NCI-H2227 treated with DMSO at 0.1 percent for 48 hours (cell line): ENCODE data around the gene RNASEH2C.
A peak's percentile ranks its signal among the peaks of the same experiment; 100 is the strongest.
"Not testable (repeated sequence)": the region's sequence is repeated elsewhere in the genome, so short reads cannot be mapped to it uniquely, and the experiment has no call there.

Source experiments
- DNase-seq: peaks from one replicate; lab custom pipeline; 2025; lab: John Stamatoyannopoulos, UW

Gene RNASEH2C

DNA sequence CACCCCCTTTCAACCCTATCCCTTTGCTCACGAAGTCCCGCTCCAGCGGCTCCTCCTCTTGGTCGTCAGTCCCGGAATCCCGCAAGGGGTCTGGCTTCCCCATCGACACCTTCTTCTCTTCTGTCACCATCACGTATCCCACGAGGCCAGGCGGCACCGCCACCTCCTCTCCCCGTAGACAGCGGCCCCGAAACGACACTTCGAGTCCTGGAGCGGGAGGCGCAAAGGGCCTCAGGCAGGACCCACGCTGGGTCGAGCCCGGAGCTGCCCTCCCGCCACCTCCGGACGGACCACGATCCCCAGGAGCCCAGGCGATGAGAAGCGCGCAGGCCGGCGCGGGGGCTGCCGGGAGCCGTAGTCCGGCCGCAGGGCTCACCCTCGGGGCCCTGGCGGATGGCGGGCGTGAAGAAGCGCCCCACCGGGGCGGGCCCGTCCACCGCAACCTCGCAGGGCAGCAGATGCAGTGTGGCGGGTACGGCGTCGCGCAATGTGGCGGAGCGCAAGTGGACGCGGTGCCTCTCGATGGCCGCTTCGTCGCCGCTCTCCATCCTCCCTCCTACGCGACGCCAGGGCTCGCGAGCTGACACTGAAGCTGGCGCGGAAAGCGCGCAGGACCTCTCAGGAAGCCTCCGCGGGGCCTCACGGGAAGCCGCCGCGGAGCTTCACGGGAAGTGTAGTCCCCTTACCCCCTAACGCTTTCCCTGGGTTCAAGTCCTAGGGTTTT is at the start of gene RNASEH2C:
TSS of gene RNASEH2C (minus strand) at position 588 of the 724 bp plus-strand sequence. CDS start at position 548, 40 bp downstream.
- peak; percentile 72 for DNase-seq

DNA sequence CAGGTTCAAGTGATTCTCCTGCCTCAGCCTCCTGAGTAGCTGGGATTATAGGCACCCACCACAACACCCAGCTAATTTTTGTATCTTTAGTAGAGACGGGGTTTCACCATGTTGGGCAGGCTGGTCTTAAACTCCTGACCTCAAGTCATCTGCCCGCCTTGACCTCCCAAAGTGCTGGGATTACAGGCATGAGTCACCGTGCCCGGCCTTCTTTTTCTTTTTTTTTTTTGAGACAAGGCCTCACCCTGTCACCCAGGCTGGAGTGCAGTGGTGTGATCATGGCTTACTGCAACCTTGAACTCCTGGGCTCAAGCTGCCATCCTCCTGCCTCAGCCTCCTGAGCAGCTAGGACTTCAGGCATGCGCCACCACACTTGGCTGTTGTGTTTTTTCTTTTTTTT is 47.2 kb upstream of the RNASEH2C start:
- not testable (repeated sequence) for DNase-seq

DNA sequence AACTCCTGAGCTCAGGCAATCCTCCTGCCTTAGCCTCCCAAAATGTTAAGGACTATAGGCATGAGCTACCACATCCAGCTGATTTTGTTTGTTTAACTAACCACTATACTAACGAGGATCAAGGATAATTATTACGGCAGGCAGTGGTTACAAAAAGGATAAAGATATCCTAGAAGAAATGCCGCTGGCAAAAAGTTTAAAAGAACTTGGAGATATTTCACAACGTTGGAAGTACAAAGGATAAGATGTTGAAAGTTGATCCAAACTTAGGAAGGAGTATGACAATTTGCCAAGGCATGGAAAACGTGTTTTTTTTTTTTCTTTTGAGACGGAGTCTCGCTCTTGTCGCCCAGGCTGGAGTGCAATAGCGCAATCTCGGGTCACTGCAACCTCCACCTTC is 46.8 kb upstream of the RNASEH2C start:
- DNase-seq: no peak

DNA sequence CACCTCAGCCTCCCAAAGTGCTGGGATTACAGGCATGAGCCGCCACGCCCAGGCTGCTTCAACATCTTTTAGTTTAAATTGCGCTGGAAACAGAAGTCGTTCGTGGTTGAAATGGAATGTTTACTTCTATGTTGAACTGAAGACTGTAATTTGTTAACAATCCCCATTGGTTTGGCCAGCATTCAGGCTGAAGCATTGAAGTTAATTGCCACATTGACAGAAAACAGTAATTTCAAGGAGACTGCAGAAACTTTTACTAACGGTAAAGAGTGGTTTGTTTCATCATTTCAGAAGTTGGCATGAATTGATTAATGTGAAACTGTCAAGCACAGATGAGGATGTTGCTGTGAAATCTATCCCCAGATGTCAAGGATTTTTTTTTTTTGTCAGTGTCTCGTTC is 45.9 kb upstream of the RNASEH2C start:
- DNase-seq: peak; percentile 87

GRCh38 chr11:65764434-65764833 is 43.8 kb upstream of the RNASEH2C start:
- no peak for DNase-seq

GRCh38 chr11:65762816-65763215 is 42.2 kb upstream of the RNASEH2C start:
- DNase-seq: not testable (repeated sequence)

DNA sequence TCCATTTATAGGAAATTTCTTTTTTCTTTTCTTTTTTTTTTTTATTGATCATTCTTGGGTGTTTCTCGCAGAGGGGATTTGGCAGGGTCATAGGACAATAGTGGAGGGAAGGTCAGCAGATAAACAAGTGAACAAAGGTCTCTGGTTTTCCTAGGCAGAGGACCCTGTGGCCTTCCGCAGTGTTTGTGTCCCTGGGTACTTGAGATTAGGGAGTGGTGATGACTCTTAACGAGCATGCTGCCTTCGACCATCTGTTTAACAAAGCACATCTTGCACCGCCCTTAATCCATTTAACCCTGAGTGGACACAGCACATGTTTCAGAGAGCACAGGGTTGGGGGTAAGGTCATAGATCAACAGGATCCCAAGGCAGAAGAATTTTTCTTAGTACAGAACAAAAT is 41.6 kb upstream of the RNASEH2C start:
- DNase-seq: not testable (repeated sequence)

GRCh38 chr11:65745049-65745448 is 24.5 kb upstream of the RNASEH2C start:
- DNase-seq: no peak

GRCh38 chr11:65744699-65745042 is 24.1 kb upstream of the RNASEH2C start:
- DNase-seq: no peak

DNA sequence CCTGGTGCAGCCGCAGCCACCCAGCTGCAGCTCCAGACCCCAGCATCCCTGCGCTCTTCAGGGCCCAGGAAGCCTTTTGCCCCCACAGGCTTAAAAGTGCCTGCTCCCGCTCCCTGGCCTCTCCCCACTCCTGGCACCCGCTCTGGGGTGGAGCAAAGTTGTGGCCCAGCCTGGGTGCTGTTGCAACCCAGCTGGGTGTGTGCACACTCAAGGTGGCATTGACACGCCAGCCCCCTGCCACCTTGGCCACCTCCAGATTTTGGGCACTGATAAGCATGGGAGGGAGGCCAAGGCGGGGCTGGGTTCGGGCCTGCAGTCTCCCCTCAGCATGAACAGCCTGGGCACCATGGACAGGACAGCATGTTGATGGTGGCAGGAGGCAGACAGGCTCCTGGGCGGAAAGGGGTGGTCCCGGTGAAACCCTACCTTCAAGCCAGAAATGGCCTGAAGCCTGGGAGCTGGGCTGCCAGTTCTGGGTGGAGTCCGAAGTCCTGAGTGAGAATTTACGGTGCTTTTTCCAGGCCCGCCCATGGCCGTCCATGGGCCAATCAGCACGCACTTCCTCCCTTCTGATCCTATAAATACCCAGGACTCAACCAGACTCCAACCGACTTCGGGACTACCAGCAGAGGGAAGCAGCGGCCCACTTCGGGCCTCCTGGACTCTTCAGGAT is 23.6 kb upstream of the RNASEH2C start:
- no peak for DNase-seq

DNA sequence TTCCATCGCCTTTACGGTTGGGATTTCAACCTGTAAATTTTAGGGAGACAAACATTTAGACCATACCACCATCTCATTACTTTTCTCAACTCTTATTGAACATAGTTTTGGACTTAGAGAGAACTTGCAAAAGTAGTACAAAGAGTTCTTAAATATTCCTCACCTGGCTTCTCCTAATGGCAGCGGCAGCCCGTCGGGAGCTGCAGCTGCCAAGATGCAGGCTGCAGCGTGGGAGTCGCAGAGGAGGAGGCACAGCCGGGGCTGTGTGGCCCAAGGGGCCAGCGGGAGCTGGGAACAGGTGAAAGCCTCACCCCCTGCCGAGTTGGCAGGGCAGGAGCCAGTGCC is 23.1 kb upstream of the RNASEH2C start:
- DNase-seq: no peak

- DNase-seq: no peak
These were observed 21.8 kb upstream of the RNASEH2C start for GRCh38 chr11:65742353-65742752.

GRCh38 chr11:65741185-65741584 is 20.6 kb upstream of the RNASEH2C start:
- no peak for DNase-seq

DNA sequence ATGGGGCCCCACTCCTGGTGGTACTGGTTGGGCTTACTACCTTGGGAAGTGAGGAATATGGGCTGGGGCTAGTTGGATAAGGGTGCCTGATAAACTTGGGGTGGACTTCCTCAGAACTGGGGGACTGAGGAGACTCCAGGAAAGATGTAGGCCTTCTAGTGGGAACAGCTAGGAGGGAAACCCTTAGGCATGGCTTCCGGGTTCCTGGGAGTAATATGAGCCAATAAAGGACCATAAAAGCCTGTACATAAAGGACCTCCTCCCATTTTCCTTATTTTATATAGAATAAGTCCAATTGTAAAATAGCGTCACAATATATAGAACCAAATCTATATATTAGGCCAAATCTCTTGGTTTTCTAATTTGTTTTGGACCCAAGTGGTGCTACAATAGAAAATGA is 18.4 kb upstream of the RNASEH2C start:
- DNase-seq: no peak

DNA sequence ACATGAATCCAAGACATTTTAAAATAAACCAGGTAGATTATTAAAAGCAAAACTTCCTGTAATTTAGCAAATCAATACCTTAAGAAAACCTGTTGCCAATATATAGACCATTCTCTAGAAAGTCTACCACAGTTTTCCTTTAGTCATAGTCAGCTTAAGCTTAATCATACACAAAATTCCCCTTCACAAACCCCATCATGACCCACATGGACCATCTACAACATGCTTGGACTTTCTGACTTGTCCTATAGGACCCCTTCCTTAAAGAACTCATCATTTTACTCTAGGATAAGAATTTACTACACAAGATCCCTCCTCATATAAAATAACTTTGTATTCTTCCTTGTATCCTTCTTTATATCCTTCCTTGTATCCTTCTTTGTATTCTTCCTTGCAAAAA is 16.2 kb upstream of the RNASEH2C start:
- no peak for DNase-seq

- not testable (repeated sequence) for DNase-seq
These were observed 14.5 kb upstream of the RNASEH2C start for GRCh38 chr11:65735111-65735510.

DNA sequence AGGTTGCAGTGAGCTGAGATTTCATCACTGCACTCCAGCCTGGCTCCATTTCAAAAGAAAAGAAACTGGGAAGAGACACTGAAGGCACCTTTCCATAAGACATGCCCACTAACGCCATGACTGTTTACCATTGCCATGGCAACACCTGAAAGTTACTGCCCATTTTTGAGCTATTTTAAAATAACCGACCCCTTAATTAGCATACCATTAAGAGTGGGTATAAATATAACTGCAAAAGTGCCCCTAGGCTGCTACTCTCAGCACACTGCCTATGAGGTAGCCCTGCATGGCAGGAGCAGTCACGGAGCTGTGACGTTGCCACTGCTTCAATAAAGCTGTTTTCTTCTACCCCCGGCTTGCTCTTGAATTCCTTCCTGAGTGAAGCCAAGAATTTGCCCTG is 9.9 kb upstream of the RNASEH2C start:
- DNase-seq: no peak

- no peak for DNase-seq
These were observed 7.3 kb upstream of the RNASEH2C start for GRCh38 chr11:65727865-65728264.

DNA sequence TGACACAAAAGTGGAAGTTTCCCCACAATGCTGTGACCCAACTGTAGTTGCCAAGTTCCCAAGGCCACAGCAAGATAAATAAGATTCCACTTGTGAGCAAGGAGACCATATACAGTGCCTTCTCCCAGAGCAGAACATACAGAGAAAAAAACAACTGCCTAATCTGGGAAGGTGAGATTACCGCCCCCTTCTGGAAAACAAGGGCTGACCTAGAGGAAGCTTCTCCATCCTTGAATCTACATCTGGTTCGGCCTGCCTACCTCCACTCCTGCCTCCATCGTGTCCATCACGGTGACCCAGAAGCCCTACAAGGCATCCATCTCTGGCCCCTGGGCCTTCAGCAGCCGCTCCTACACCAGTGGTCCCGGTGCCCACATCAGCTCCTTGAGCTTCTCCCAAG is 6.1 kb upstream of the RNASEH2C start:
- DNase-seq: no peak

DNA sequence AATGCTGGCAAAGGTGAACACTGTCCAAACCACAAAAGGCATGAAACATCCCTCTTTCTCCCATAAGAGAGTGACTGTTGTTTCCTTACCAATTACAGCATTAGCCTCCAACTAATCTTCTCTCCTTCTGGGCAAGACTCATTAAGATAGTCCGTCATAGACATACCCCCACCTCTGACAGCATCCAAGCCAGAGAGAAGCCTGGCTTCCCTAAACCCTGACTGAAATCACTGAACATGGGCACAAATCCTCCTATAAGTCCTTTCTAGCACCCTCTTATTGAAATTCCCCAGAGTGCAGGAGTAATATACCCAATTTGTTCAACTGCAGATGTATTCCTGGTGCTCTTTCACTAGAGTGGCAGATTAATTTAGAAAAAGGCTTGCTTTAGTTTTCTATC is 1.7 kb upstream of the RNASEH2C start:
- DNase-seq: no peak

DNA sequence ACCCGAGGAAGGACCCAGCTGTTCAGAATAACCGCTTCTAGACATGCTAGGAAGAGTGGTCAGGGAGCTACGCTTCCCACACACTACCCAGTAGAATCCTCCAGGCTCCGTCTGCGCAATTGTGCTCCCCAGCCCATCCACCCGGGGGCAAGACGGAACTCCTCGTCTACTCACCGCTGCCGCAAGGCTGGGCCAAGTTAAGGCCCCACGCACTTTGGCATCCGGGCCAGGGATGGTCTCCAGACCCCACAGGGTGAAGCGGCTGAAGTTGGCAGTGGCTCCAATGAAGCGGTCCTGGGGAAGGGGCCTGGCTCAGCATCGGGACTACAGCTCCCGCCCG is 757 bp downstream of the RNASEH2C start:
- DNase-seq: no peak

DNA sequence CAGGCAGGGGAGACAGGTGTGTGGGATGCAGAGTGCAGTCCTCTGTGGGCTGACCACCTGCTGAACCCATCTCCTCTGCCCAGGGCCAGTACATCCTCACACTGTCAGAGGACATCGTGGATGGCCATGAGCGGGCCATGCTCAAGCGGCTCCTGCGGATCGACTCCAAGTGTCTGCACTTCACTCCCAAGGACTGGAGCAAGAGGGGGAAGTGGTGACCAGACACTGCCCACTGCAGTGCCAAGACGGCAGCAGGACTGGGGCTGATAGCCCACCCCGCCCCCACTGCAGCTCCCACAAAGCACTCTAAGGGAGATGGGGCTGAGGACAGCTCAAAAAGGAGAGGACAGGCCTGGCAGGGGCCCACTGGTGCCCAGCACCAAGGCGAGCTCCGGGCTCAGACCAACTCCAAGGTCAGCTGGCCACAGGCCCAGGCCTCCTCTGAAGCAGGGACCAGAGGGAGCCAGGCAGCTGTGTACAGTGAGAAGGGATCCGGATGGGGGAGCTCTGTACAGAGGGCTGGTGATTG is 1.6 kb downstream of the RNASEH2C start:
- no peak for DNase-seq

DNA sequence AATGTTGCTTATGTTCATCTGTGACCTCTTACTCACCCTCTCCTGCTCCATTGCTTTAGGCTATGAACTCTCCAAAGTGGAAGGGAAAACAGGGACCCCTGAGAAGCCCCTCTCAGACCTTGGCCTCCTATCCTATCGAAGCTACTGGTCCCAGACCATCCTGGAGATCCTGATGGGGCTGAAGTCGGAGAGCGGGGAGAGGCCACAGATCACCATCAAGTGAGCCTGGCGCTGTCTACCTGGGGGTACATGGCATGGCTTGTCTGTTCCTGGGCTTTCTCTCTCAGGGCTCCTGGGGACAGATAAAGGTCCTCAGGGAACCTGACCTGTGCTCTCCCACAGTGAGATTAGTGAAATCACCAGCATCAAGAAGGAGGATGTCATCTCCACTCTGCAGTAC is 2.1 kb downstream of the RNASEH2C start:
- no peak for DNase-seq

DNA sequence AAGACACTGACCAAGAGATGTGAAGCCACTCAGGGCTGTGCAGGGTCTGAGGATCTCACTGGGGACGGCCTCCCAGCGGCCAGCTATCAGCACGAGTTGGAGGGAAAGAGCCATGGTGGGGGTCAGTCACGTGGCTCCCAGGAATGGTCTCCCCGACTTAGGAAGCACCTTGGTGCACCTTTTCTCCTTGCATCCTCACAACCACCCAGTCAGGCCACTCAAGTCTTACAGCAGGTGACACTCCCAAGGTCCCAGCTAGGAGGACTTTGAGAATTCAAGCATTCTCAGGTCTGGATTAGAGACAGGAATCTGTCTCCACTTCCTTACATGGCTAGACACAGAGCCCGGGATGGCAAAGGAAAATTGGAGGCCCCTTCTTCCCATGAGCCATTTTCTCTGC is 2.7 kb downstream of the RNASEH2C start:
- DNase-seq: no peak
